Liver (tissue), 9 donors: Measurements from ENCODE around the gene CAMKMT. TPM values are rescaled to one million over a fixed set of nuclear protein-coding genes. Genes with fewer than 3 reads are reported as not detected.

Source experiments
- DNase-seq: peaks from one replicate; pipeline ENCODE4 v3.0.0-alpha.2; 2017; ENCODE audit warnings: low spot score
- H3K27ac ChIP-seq, 2 donors: one replicate each; pipeline ENCODE4 v1.7.0; 2013; ENCODE audit warnings: inconsistent platforms in 2 of 2, low read length in 2 of 2, control low read depth in 1 of 2, low read depth in 1 of 2, mild to moderate bottlenecking in 1 of 2
- H3K27me3 ChIP-seq, 4 donors: one replicate each; pipeline versions ENCODE4 v1.6.1 to v1.7.0; 2013; ENCODE audit warnings: low read length in 3 of 4, inconsistent platforms in 1 of 4, mild to moderate bottlenecking in 1 of 4, moderate library complexity in 1 of 4; ENCODE audit not compliant: control insufficient read depth in 4 of 4, insufficient read depth in 4 of 4
- H3K36me3 ChIP-seq, 4 donors: one replicate each; pipeline versions ENCODE4 v1.6.1 to v1.7.0; 2013; ENCODE audit warnings: low read length in 3 of 4, mild to moderate bottlenecking in 3 of 4, low read depth in 1 of 4, moderate library complexity in 1 of 4; ENCODE audit not compliant: control insufficient read depth in 4 of 4, insufficient read depth in 3 of 4
- H3K4me1 ChIP-seq, 4 donors: one replicate each; pipeline versions ENCODE4 v1.6.1 to v1.7.0; 2013; ENCODE audit warnings: low read length in 3 of 4, mild to moderate bottlenecking in 3 of 4, moderate library complexity in 1 of 4; ENCODE audit not compliant: control insufficient read depth in 4 of 4, insufficient read depth in 4 of 4
- H3K4me3 ChIP-seq, 3 donors: one replicate each; pipeline versions ENCODE4 v1.6.1 to v1.7.0; 2013; ENCODE audit warnings: low read length in 3 of 3, control low read depth in 1 of 3, low read depth in 1 of 3, mild to moderate bottlenecking in 1 of 3
- H3K9ac ChIP-seq, 2 donors: one replicate each; pipeline ENCODE4 v1.7.0; 2013; ENCODE audit warnings: low read length in 2 of 2, mild to moderate bottlenecking in 2 of 2, moderate library complexity in 2 of 2, control low read depth in 1 of 2, low read depth in 1 of 2
- H3K9me3 ChIP-seq, 4 donors: one replicate each; pipeline versions ENCODE4 v1.6.1 to v1.7.0; 2013; ENCODE audit warnings: low read length in 3 of 4; ENCODE audit not compliant: control insufficient read depth in 4 of 4
- EGR1 ChIP-seq, 2 donors: IDR thresholded peaks; 2 replicates each; pipeline ENCODE4 v1.6.1; 2016 to 2018; ENCODE audit warnings: antibody characterized with exemption in 2 of 2, low read depth in 2 of 2
- FOXA1 ChIP-seq: IDR thresholded peaks from 2 replicates; pipeline ENCODE4 v1.6.1; 2016; ENCODE audit warnings: antibody characterized with exemption
- GABPA ChIP-seq, 2 donors: IDR thresholded peaks in 1 of 2; conservative IDR thresholded peaks in 1 of 2; 2 replicates each; pipeline ENCODE4 v1.6.1; 2016; ENCODE audit warnings: antibody characterized with exemption in 2 of 2, mild to moderate bottlenecking in 1 of 2, moderate library complexity in 1 of 2
- HNF4A ChIP-seq, 2 donors: conservative IDR thresholded peaks; 2 replicates each; pipeline ENCODE4 v1.6.1; 2016; ENCODE audit warnings: antibody characterized with exemption in 2 of 2, mild to moderate bottlenecking in 2 of 2
- HNF4G ChIP-seq: IDR thresholded peaks from 2 replicates; pipeline ENCODE4 v1.6.1; 2016; ENCODE audit warnings: antibody characterized with exemption
- JUND ChIP-seq, 2 donors: IDR thresholded peaks; 2 replicates each; pipeline ENCODE4 v1.6.1; 2016; ENCODE audit warnings: antibody characterized with exemption in 2 of 2
- NR2F2 ChIP-seq: IDR thresholded peaks from 2 replicates; pipeline ENCODE4 v1.6.1; 2016; ENCODE audit warnings: antibody characterized with exemption
- RAD21 ChIP-seq, 2 donors: IDR thresholded peaks; 2 replicates each; pipeline ENCODE4 v1.6.1; 2016; ENCODE audit warnings: antibody characterized with exemption in 2 of 2, mild to moderate bottlenecking in 2 of 2
- RXRA ChIP-seq, 2 donors: IDR thresholded peaks; 2 replicates each; pipeline ENCODE4 v1.6.1; 2017 to 2018; ENCODE audit warnings: antibody characterized with exemption in 2 of 2, mild to moderate bottlenecking in 1 of 2
- SP1 ChIP-seq: IDR thresholded peaks from 2 replicates; pipeline ENCODE4 v1.6.1; 2018; ENCODE audit warnings: antibody characterized with exemption, mild to moderate bottlenecking
- TAF1 ChIP-seq: conservative IDR thresholded peaks from 2 replicates; pipeline ENCODE4 v1.6.1; 2016; ENCODE audit warnings: antibody characterized with exemption, mild to moderate bottlenecking
- WGBS: extraction: QIAGEN DNeasy Blood & Tissue Kit; methylation state at CpG from one replicate; pipeline ENCODE4 v1.1.7; 2013; 5-methylcytosine and 5-hydroxymethylcytosine counted together
- polyA plus RNA-seq, 2 donors: library from polyadenylated mRNA; stranded (reverse) in 1 of 2; unstranded in 1 of 2; fragments of 200-250 nt in 1 of 2; fragments of >200 nt in 1 of 2; fragmentation: Nextera tagmentation in 1 of 2; extraction: Ambion mirVana in 1 of 2; gene quantifications; one replicate each; pipeline versions ENCODE4 v1.2.1 to v1.2.3, GENCODE V29; 2013 to 2015
- total RNA-seq, 2 donors: library from RNA; depleted of rRNA; stranded (reverse); fragments of >200 nt; gene quantifications; one replicate each; pipeline ENCODE4 v1.2.3, GENCODE V29; 2014
- TF ChIP-seq, protein P1 (sequence below): IDR thresholded peaks from 2 replicates; pipeline ENCODE4 v1.6.1; 2016; ENCODE audit warnings: antibody characterized with exemption, mild to moderate bottlenecking
- TF ChIP-seq, protein P2 (sequence below): IDR thresholded peaks from 2 replicates; pipeline ENCODE4 v1.6.1; 2016; ENCODE audit warnings: antibody characterized with exemption
- TF ChIP-seq, protein P3 (sequence below): IDR thresholded peaks from 2 replicates; pipeline ENCODE4 v1.6.1; 2016; ENCODE audit warnings: antibody characterized with exemption
- TF ChIP-seq, protein P4 (sequence below): IDR thresholded peaks from 2 replicates; pipeline ENCODE4 v1.6.1; 2016; ENCODE audit warnings: antibody characterized with exemption
- donor health status: healthy.
- donor health status: healthy.
- donor health status: healthy.
- donor health status: healthy.
- donor health status: healthy.

Gene CAMKMT
- total and polyA plus RNA-seq, 4 donors, result 1.5 to 12.7 (median 7.1) TPM

DNA sequence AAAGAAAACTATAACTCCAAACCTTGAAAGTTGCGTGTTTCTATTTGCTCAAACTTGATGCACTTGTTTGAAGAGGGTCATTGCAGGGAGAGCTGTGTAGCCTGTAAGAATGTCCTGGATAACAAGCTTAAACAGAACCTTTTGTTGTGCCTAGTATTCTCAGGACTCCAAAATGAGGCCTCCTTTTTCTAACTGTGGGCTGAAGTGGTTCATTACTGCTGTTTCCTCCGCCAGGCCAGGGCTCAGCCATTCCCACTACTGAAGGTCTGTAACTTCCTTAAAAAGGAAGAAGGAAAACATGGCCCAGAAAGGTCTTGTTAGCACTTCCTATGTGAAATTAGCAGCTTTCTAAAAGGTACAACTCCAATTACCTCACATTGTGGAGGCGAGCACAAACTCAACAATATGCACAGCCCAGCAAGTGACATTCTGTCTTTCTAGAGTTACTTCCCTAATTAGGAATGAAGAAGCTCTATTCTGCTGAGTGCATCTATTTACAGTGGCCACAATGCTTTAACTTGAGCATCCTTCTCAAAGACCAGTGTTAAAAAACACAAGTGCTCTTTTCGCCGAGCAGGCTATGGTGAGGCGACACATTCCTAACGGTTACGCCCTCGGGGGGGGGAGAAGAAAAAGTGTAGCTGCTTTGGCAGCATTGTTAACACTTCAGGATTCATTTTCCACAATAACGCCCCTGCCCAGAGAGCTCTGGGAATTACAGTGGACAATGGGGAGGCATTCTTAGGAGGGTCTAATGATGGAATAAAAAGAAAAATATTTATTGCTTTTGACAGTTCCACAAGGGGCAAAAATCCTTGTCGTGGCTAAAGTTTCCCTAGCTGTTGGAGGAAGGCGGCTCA lies 442.9 kb downstream of the CAMKMT start:
- DNase-seq, result no peak
- TF ChIP-seq, protein P1, sequence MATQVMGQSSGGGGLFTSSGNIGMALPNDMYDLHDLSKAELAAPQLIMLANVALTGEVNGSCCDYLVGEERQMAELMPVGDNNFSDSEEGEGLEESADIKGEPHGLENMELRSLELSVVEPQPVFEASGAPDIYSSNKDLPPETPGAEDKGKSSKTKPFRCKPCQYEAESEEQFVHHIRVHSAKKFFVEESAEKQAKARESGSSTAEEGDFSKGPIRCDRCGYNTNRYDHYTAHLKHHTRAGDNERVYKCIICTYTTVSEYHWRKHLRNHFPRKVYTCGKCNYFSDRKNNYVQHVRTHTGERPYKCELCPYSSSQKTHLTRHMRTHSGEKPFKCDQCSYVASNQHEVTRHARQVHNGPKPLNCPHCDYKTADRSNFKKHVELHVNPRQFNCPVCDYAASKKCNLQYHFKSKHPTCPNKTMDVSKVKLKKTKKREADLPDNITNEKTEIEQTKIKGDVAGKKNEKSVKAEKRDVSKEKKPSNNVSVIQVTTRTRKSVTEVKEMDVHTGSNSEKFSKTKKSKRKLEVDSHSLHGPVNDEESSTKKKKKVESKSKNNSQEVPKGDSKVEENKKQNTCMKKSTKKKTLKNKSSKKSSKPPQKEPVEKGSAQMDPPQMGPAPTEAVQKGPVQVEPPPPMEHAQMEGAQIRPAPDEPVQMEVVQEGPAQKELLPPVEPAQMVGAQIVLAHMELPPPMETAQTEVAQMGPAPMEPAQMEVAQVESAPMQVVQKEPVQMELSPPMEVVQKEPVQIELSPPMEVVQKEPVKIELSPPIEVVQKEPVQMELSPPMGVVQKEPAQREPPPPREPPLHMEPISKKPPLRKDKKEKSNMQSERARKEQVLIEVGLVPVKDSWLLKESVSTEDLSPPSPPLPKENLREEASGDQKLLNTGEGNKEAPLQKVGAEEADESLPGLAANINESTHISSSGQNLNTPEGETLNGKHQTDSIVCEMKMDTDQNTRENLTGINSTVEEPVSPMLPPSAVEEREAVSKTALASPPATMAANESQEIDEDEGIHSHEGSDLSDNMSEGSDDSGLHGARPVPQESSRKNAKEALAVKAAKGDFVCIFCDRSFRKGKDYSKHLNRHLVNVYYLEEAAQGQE, result no peak
- no peak for TF ChIP-seq GABPA (IDR thresholded peaks at IDR 0.05 in 1 of 2, conservative IDR thresholded peaks at IDR 0.05 in 1 of 2)
- no peak for TF ChIP-seq HNF4G
- TF ChIP-seq, protein P2, sequence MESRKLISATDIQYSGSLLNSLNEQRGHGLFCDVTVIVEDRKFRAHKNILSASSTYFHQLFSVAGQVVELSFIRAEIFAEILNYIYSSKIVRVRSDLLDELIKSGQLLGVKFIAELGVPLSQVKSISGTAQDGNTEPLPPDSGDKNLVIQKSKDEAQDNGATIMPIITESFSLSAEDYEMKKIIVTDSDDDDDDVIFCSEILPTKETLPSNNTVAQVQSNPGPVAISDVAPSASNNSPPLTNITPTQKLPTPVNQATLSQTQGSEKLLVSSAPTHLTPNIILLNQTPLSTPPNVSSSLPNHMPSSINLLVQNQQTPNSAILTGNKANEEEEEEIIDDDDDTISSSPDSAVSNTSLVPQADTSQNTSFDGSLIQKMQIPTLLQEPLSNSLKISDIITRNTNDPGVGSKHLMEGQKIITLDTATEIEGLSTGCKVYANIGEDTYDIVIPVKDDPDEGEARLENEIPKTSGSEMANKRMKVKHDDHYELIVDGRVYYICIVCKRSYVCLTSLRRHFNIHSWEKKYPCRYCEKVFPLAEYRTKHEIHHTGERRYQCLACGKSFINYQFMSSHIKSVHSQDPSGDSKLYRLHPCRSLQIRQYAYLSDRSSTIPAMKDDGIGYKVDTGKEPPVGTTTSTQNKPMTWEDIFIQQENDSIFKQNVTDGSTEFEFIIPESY, result no peak
- TF ChIP-seq, protein P3, sequence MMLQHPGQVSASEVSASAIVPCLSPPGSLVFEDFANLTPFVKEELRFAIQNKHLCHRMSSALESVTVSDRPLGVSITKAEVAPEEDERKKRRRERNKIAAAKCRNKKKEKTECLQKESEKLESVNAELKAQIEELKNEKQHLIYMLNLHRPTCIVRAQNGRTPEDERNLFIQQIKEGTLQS, result no peak
- no peak for TF ChIP-seq NR2F2
- TF ChIP-seq RXRA (IDR thresholded peaks at IDR 0.05), result no peak
- no peak for TF ChIP-seq JUND (IDR thresholded peaks at IDR 0.05)
- TF ChIP-seq FOXA1, result no peak
- TF ChIP-seq RAD21 (IDR thresholded peaks at IDR 0.05), result no peak
- no peak for TF ChIP-seq TAF1
- no peak for TF ChIP-seq HNF4A (conservative IDR thresholded peaks at IDR 0.05)
- TF ChIP-seq, protein P4, sequence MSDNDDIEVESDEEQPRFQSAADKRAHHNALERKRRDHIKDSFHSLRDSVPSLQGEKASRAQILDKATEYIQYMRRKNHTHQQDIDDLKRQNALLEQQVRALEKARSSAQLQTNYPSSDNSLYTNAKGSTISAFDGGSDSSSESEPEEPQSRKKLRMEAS, result no peak
- no peak for TF ChIP-seq SP1
- Histone ChIP-seq H3K27me3 (peaks cover 5 to 23% (median 14%) of the 10 kb centered on the region in 4 donors), H3K27ac (no peak overlapping the region), H3K9ac (no peak overlapping the region), H3K36me3 (no peaks in the 10 kb centered on the region), H3K9me3 (no peaks in the 10 kb centered on the region), H3K4me3 (no peak overlapping the region), H3K4me1 (peaks cover 0 to 13% (median 4%) of the 10 kb centered on the region in 4 donors)
- 44% methylated on average over 12 of the region's 12 CpGs for WGBS

DNA sequence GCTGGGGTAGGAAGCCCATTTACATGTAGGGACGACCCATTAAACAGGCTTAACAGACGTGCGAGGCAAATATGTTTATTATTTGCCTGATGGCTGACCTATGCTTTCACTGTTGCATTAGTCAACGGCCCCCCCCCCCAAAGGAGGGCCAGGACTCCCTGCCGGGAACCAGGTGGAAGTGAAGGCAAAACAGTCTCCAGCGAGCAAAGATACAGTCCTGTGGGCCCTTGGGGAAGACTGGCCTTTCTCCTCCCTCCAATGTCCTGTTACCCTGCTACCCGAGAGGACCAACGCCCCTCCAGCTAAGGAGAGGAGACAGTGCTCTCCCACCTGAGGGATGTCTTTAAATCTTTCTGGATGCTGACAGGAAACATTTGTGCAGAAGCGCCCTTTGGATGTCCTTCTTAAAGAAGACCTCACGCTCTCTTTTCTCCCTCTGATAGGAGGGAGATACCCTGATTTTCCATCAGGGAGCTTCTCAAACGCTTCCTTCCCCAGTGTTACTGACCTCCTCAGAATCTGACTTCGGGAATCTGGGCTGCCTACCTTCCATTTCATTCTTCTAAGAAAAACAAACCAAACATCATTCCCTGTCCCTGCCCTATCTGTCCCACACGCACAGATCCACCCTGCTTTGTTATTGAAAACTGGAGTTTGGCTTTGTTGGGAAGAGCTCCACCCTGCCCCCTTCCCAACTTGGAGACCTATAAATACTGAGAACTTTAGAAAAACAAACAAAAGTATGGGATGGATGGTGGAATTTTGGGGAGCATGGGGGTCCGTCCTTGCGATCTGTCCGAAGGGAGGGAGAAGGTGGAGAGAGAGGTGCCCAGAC lies 443.9 kb downstream of the CAMKMT start:
- Histone ChIP-seq H3K9ac (no peak overlapping the region), H3K4me3 (no peak overlapping the region), H3K9me3 (no peaks in the 10 kb centered on the region), H3K36me3 (no peaks in the 10 kb centered on the region), H3K4me1 (peaks cover 0 to 13% (median 4%) of the 10 kb centered on the region in 4 donors), H3K27ac (no peak overlapping the region), H3K27me3 (peaks cover 3 to 18% (median 11%) of the 10 kb centered on the region in 4 donors)
- no peak for TF ChIP-seq RXRA (IDR thresholded peaks at IDR 0.05)
- TF ChIP-seq EGR1 (IDR thresholded peaks at IDR 0.05; ENCODE audit: low read depth in 2 of 2), result no peak
- TF ChIP-seq GABPA (IDR thresholded peaks at IDR 0.05 in 1 of 2, conservative IDR thresholded peaks at IDR 0.05 in 1 of 2), result no peak
- DNase-seq, result no peak
- WGBS, result 14% methylated on average over 16 of the region's 16 CpGs
